ENCODE measurements around the gene FOXP1.

The FOXP1 gene

GRCh38 chr3:71254281-71255057 lies 329.1 kb downstream of the FOXP1 start:
- Mint-ChIP-seq H3K27ac (peak overlapping the region; percentile 69), H3K36me3 (peaks cover 25% of the 10 kb centered on the region)

GRCh38 chr3:71253169-71253568 lies 330.4 kb downstream of the FOXP1 start:
- Mint-ChIP-seq H3K27me3 (no peaks in the 10 kb centered on the region), H3K4me3 (no peak overlapping the region), H3K27ac (peak overlapping the region; percentile 71), H3K9me3 (ENCODE audit: low read depth) (no peaks in the 10 kb centered on the region), H3K36me3 (peaks cover 22% of the 10 kb centered on the region), H3K4me1 (ENCODE audit: low read depth) (peaks cover 84% of the 10 kb centered on the region)

More at GRCh38 chr3:71254281-71255057, 329.1 kb downstream of the FOXP1 start:
- H3K4me3 Mint-ChIP-seq: peak overlapping the region; percentile 7
- H3K27me3 Mint-ChIP-seq: no peaks in the 10 kb centered on the region
- no peaks in the 10 kb centered on the region for H3K9me3 Mint-ChIP-seq (ENCODE audit: low read depth)
- peaks cover 86% of the 10 kb centered on the region for H3K4me1 Mint-ChIP-seq (ENCODE audit: low read depth)

- H3K27me3 Mint-ChIP-seq: no peaks in the 10 kb centered on the region
- H3K27ac Mint-ChIP-seq: peak overlapping the region; percentile 75
- H3K36me3 Mint-ChIP-seq: peaks cover 20% of the 10 kb centered on the region
- peaks cover 83% of the 10 kb centered on the region for H3K4me1 Mint-ChIP-seq (ENCODE audit: low read depth)
- no peak overlapping the region for H3K4me3 Mint-ChIP-seq
- H3K9me3 Mint-ChIP-seq (ENCODE audit: low read depth): no peaks in the 10 kb centered on the region
Measured at GRCh38 chr3:71252466-71252865, 331.1 kb downstream of the FOXP1 start.

- H3K27me3 Mint-ChIP-seq: no peaks in the 10 kb centered on the region
- peaks cover 86% of the 10 kb centered on the region for H3K4me1 Mint-ChIP-seq (ENCODE audit: low read depth)
- peaks cover 23% of the 10 kb centered on the region for H3K36me3 Mint-ChIP-seq
- no peak overlapping the region for H3K4me3 Mint-ChIP-seq
- peak overlapping the region; percentile 75 for H3K27ac Mint-ChIP-seq
- no peaks in the 10 kb centered on the region for H3K9me3 Mint-ChIP-seq (ENCODE audit: low read depth)
Measured at GRCh38 chr3:71251156-71251775, 332.3 kb downstream of the FOXP1 start.

GRCh38 chr3:71250026-71250425 lies 333.5 kb downstream of the FOXP1 start:
- Mint-ChIP-seq H3K4me3 (no peak overlapping the region), H3K27me3 (no peaks in the 10 kb centered on the region), H3K9me3 (ENCODE audit: low read depth) (no peaks in the 10 kb centered on the region), H3K4me1 (ENCODE audit: low read depth) (peaks cover 85% of the 10 kb centered on the region), H3K36me3 (peaks cover 23% of the 10 kb centered on the region), H3K27ac (peak overlapping the region; percentile 84)

GRCh38 chr3:71247958-71248335 lies 335.6 kb downstream of the FOXP1 start:
- Mint-ChIP-seq H3K36me3 (peaks cover 17% of the 10 kb centered on the region), H3K4me1 (ENCODE audit: low read depth) (peaks cover 86% of the 10 kb centered on the region)

GRCh38 chr3:71247221-71247957 lies 336.1 kb downstream of the FOXP1 start:
- Mint-ChIP-seq H3K36me3 (peaks cover 14% of the 10 kb centered on the region), H3K27ac (peak overlapping the region; percentile 52), H3K4me3 (no peak overlapping the region)

More at GRCh38 chr3:71247958-71248335, 335.6 kb downstream of the FOXP1 start:
- Mint-ChIP-seq H3K27me3 (no peaks in the 10 kb centered on the region), H3K4me3 (no peak overlapping the region), H3K27ac (peak overlapping the region; percentile 52), H3K9me3 (ENCODE audit: low read depth) (no peaks in the 10 kb centered on the region)

GRCh38 chr3:71245971-71246880 lies 337.3 kb downstream of the FOXP1 start:
- H3K36me3 Mint-ChIP-seq: peaks cover 9% of the 10 kb centered on the region
- peaks cover 86% of the 10 kb centered on the region for H3K4me1 Mint-ChIP-seq (ENCODE audit: low read depth)
- peak overlapping the region; percentile 52 for H3K27ac Mint-ChIP-seq

More at GRCh38 chr3:71247221-71247957, 336.1 kb downstream of the FOXP1 start:
- Mint-ChIP-seq H3K9me3 (ENCODE audit: low read depth) (no peaks in the 10 kb centered on the region), H3K27me3 (no peaks in the 10 kb centered on the region), H3K4me1 (ENCODE audit: low read depth) (peaks cover 86% of the 10 kb centered on the region)

GRCh38 chr3:71244826-71245488 lies 338.6 kb downstream of the FOXP1 start:
- no peaks in the 10 kb centered on the region for H3K9me3 Mint-ChIP-seq (ENCODE audit: low read depth)
- H3K27me3 Mint-ChIP-seq: no peaks in the 10 kb centered on the region
- peak overlapping the region; percentile 72 for H3K27ac Mint-ChIP-seq
- peaks cover 12% of the 10 kb centered on the region for H3K36me3 Mint-ChIP-seq
- H3K4me3 Mint-ChIP-seq: no peak overlapping the region
- peaks cover 81% of the 10 kb centered on the region for H3K4me1 Mint-ChIP-seq (ENCODE audit: low read depth)

More at GRCh38 chr3:71245971-71246880, 337.3 kb downstream of the FOXP1 start:
- Mint-ChIP-seq H3K9me3 (ENCODE audit: low read depth) (no peaks in the 10 kb centered on the region), H3K27me3 (no peaks in the 10 kb centered on the region), H3K4me3 (no peak overlapping the region)

GRCh38 chr3:71244153-71244825 lies 339.2 kb downstream of the FOXP1 start:
- Mint-ChIP-seq H3K4me1 (ENCODE audit: low read depth) (peaks cover 79% of the 10 kb centered on the region), H3K4me3 (no peak overlapping the region), H3K36me3 (peaks cover 12% of the 10 kb centered on the region), H3K27ac (peak overlapping the region; percentile 72), H3K27me3 (no peaks in the 10 kb centered on the region), H3K9me3 (ENCODE audit: low read depth) (no peaks in the 10 kb centered on the region)

GRCh38 chr3:71243229-71243628 lies 340.3 kb downstream of the FOXP1 start:
- peaks cover 74% of the 10 kb centered on the region for H3K4me1 Mint-ChIP-seq (ENCODE audit: low read depth)
- H3K36me3 Mint-ChIP-seq: peaks cover 13% of the 10 kb centered on the region
- H3K9me3 Mint-ChIP-seq (ENCODE audit: low read depth): no peaks in the 10 kb centered on the region
- H3K27ac Mint-ChIP-seq: peak overlapping the region; percentile 72
- no peak overlapping the region for H3K4me3 Mint-ChIP-seq
- no peaks in the 10 kb centered on the region for H3K27me3 Mint-ChIP-seq

- H3K27me3 Mint-ChIP-seq: no peaks in the 10 kb centered on the region
- no peaks in the 10 kb centered on the region for H3K9me3 Mint-ChIP-seq (ENCODE audit: low read depth)
- H3K36me3 Mint-ChIP-seq: peaks cover 8% of the 10 kb centered on the region
- peak overlapping the region; percentile 6 for H3K4me3 Mint-ChIP-seq
- H3K4me1 Mint-ChIP-seq (ENCODE audit: low read depth): peaks cover 74% of the 10 kb centered on the region
- H3K27ac Mint-ChIP-seq: peak overlapping the region; percentile 31
Measured at GRCh38 chr3:71241981-71242560, 341.5 kb downstream of the FOXP1 start.

- peaks cover 11% of the 10 kb centered on the region for H3K36me3 Mint-ChIP-seq
- no peak overlapping the region for H3K4me3 Mint-ChIP-seq
- no peaks in the 10 kb centered on the region for H3K9me3 Mint-ChIP-seq (ENCODE audit: low read depth)
- peak overlapping the region; percentile 31 for H3K27ac Mint-ChIP-seq
- peaks cover 70% of the 10 kb centered on the region for H3K4me1 Mint-ChIP-seq (ENCODE audit: low read depth)
- no peaks in the 10 kb centered on the region for H3K27me3 Mint-ChIP-seq
Measured at GRCh38 chr3:71241246-71241901, 342.2 kb downstream of the FOXP1 start.
